GM18873 (cell line): ENCODE data around the gene TLCD3B.
"Not testable (repeated sequence)": the region's sequence is repeated elsewhere in the genome, so short reads cannot be mapped to it uniquely, and the experiment has no call there.

Experiments
- ATAC-seq: cut with Tn5 transposase; IDR thresholded peaks from one replicate; pipeline ENCODE4 v1.9.1; 2021; ENCODE audit warnings: mild to moderate bottlenecking, moderate library complexity, moderate number of reproducible peaks; ENCODE audit not compliant: unreplicated experiment, low FRiP score

TLCD3B gene

DNA sequence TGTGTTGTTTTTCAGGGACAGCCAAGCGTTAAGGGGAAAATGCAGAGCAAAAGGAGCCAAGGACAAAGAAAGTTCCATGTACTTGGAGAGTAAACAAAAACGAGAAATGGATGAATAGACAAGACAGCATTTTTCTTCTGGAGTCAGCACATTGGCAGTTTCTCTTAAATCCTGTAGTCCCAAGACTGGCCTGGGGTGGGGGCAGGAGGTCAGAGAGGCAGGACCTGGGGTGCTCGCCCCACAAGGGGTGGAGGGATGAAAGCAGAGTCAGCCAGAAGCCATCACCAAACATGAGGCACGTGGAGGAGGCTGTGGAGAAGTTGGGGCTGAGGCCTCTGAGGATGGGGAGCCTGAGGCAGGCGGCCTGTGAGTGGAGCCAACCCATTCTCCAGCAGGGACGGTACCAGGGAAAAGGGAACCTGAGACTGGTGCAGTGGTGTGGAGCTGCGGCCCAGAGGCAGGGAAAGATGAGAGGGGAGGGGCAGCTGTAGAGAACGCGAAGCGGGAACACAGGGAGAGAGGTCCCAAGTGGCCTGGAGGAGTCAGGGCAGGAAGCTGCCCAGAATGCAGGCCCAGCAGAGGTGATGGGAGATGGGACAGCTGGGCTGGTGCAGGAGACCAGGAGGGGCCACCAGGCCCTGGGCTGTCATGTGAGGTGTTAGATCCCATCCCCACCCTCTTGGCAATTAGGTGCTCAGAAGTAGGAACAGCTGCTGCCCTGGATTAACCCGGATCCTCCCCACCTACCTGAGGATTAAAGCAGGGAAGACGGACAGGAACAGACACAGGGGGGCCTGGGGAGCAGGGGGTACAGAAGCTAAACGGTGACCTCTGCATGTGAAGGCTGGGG, 3.3 kb downstream of the TLCD3B start:
- no peak for ATAC-seq

- no peak for ATAC-seq
Measured at GRCh38 chr16:30026449-30026848, 4.6 kb downstream of the TLCD3B start.

DNA sequence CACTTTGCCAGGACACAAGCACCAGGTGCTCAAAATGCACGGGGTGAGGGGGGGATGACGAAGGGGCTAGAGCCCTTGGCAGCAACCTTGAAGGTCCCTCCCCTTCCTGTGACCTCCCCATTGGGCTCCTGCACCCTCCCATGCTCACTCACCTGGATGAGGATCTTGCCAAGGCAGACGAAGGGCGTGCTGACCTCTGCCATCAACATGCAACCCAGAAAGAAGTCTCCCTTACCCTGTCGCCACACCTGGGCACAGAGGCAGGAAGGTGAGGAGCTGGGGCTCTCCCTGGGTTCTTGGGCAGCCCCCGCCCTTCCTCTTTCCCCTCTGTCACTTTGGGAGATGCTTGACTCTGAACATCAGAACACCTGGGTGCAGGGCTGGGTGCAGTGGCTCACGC, 5.5 kb downstream of the TLCD3B start:
- ATAC-seq = no peak

DNA sequence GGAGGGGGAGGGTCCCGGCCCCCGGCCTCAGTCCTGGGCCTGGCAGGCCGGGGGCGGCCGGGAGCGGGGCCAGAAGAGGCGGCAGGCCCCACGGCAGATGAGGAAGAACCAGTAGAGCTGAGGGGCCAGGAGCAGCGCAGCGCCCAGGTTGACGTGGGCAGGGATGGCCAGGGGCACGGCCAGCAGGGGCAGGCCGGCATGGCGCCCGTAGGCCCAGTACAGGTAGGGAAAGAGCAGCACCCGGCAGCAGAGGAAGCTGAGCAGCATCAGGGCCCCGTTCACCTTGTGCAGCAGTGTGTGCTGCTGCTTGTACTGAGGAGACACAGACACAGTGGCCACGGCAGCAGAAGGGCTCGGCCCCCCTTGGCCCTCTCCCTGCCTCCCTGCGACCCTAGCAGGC, 5.9 kb downstream of the TLCD3B start:
- ATAC-seq = no peak

DNA sequence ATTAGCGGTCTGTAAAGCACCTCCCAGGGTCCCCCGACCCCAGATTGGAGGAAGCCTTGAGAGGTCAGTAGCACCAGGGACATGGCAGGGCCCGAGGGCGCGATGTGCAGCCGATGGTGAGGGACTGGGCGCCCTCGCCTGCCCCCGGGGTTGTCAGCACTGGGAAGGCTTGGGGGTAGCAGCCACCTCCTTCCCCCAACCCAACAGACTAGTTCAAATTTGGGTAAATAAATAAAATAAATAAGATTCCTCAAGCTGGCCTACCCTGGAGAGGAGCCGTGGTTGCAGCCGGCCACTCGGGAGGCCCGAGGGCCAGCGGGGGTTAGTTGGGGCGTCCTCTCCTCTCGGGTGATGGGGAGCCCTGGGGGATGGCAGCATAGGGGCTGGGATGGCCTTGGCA, 6.6 kb downstream of the TLCD3B start:
- no peak for ATAC-seq

DNA sequence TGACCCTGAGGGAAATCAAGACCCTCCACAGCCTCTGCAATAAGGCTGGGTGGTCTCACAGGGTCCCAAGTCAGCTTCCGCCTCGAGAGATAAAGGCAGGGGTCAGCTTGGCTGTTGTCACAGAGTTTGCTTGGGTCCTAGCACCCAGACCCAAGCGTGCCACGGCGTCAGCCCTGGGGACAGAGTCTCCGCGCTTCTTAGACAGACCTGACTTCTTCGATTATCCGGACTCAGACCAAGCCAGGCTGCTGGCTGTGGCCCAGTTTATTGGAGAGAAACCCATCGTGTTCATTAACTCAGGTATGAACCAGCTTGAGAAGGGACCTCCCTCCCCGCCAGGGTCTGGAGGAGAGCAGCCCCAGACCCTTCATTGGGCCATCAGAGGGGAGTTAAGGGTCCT, 7.5 kb downstream of the TLCD3B start:
- ATAC-seq = no peak

- no peak for ATAC-seq
Measured at GRCh38 chr16:30022887-30023286, 8.2 kb downstream of the TLCD3B start, which contains the start of gene C16orf92. Gene C16orf92, plus strand, starts transcription at chr16:30023198. Its CDS starts 143 bp downstream, at chr16:30023341.

DNA sequence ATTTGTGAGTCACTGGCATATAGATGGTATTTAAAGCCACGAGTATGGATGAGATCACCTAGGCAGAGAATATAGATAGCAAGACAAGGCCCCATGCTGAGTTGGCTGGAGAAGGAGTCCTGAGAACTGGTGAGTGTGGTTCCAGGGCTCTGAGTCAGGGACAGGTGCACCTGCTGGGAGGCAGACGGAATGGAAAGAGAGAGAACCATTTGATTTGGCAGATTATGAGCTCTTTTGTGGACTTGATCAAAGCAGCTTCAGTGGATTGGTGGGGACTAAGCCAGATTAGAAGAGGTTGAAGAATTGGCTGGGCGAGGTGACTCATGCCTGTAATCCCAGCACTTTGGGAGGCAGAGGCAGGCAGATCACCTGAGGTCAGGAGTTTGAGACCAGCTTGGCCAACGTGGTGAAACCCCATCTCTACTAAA, 12.3 kb downstream of the TLCD3B start:
- ATAC-seq = no peak

GRCh38 chr16:30017937-30018336, 13.1 kb downstream of the TLCD3B start:
- ATAC-seq = not testable (repeated sequence)

GRCh38 chr16:30017277-30017656, 13.8 kb downstream of the TLCD3B start:
- no peak for ATAC-seq

DNA sequence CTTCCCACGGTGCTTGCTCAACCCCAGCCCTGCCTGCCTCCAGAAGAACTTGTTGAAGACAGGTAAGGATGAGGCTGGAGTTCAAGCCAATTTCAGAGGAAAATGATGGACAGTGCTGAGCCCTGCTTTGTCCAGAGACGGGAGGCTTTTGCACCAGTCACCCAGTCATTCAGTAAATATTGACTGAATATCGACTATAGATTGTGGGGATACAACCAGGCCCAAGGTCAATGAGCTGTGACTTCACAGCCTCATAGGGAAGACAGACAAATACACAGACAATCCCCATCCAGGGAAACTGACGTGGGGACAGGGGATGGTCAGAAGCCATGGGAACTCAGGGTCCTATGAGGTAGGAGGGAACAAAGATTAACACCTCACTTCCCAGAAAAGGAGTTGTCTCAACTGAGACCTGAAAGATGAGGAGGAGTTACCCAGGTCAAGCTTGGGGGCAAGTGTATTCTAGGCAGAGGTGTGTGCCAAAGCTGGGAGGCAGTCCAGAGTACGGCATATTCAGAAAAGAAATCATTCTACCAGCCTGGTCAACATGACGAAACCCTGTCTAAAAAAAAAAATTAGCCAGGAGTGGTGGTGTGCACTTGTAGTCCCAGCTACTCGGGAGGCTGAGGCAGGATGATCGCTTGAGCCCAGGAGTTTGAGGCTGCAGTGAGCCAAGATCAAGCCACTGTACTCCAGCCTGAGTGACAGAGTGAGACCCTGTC, 14.4 kb downstream of the TLCD3B start:
- no peak for ATAC-seq

GRCh38 chr16:30015450-30015849, 15.6 kb downstream of the TLCD3B start:
- ATAC-seq = not testable (repeated sequence)

- ATAC-seq = not testable (repeated sequence)
Measured at GRCh38 chr16:30012598-30012997, 18.5 kb downstream of the TLCD3B start.

DNA sequence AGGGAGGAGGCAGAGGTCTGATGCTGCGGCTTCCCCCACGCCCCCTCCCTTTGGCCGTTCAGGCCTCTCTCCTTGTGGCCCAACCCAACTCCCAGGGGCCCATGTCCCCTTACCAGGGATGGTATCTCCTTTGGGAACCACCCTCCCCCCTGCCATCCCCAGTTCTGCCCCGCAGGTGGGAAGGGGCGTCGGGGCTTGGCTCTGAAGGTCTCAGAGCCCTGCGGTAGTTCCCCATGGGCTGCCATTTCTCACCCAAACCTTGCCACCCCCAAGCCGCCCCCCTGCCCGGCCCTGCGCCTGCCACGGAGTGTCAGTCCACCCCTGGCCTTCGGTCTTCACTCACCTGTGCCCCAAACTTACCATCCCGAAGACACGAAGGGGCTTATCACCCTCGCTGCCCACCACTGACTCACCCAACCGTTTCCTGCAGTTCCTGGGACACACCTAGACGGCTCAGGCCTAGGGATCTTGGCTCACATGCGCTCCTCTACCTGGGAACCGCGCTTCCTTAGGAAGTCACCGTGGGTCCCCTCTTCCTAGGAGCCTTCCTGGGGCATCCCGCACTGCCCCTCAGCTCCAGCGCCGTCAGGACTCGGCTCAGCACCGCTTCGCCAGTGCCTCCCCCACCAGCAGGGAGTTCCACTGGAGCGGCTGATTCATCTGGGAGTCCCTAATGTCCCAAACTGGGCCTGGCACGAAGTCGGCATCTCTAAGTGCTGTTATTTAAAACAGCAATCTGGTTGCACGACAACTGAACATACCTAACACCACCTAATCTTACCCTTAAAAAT, 19.2 kb downstream of the TLCD3B start:
- no peak for ATAC-seq

DNA sequence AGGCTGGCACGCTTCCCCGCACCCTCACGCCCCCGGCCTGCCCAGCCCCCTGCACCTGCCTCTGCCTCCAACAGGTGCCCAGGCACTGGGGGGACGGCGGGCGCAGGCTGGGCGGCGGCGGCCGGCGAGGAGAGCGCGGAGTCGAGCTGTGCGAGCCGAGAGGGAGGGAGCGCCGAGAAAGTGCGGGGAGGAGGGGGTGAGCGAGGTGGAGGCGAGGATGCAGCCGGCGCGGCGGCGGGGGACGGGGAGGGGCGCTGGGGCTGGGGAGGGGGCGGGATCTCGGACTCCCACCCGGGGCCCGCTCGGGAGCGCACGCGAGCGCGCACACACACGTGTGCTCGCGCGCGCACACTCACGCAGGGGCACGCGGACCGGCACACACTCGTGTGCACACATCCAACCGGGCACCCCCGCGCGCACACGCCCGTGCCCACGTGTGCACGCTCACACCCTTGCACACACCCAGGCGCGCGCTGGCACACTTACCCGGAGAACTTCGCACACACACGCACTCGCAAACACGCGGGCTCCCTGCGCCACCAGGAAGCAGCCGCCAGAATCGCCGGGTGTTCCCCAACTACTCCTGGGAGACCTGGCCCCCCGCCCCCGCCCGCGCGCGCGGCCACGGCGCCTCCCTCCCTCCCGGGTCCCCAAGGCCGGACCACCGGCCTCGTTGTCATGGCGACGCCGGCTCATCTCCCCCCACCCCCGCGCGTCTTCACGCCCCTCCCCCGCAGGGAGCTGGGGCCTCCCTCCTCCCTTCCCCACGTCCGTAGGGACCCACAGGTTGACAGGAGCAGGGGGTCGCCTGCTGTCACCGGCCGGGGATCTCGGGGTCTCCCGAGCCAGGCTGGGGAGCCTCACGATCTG, 20.0 kb downstream of the TLCD3B start, which contains the start of gene DOC2A:
DOC2A (minus strand) TSS at position 184 of the 870 bp plus-strand sequence. CDS start 805 bp downstream, outside the sequence.
- ATAC-seq = no peak

GRCh38 chr16:30009990-30010843, 20.9 kb downstream of the TLCD3B start:
- ATAC-seq = no peak

DNA sequence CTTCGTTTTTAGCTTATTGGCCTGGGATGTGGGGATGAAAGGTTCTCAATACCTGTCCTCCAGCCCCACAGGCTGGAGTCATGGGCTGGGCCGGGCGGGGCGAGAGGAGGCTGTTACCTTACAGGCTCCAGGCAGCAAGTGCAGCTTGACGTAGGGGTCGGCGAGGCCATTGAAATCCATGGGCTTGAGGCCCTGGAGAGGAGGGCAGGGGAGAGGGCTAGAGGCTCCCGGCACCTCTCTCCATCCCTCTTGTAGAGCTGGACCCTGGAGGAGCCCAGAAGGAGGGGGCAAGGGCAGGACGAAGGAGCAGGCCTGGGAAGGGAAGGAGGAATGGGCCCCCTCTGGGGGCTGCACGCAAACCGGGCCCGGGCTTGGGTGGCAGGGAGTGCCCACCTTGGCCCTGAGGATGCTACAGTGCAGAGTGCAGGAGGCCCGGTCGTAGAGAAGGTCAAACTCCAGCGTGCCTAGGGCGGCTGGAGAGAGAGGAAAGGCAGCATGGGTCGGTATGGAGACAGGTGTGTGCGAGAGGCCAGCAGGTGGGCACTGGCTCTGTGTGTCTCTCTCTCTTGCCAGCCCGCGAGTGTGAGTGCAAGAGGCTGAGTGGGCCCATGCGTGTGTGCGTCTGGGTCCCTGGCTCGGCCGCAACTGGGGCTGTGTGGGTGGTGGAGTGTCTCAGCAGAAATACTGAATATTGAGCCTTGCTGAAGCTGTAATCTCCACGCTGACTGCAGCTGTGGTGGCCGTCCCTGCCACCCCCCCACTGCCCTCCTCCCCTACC, 21.8 kb downstream of the TLCD3B start:
- ATAC-seq = no peak

- ATAC-seq = no peak
Measured at GRCh38 chr16:30007378-30007895, 23.6 kb downstream of the TLCD3B start.
